Measurements from ENCODE around the gene TLN1. TPM values are rescaled to one million over a fixed set of nuclear protein-coding genes. Genes with fewer than 3 reads are reported as not detected.
A peak's percentile ranks its signal among the peaks of the same experiment; 100 is the strongest.

The TLN1 gene
- total and polyA plus RNA-seq, 2 experiments from 2014 or later: 21.5 to 120 TPM

- peaks cover 18% of the 10 kb centered on the region; the same call in 1 of the 2 replicates for H3F3A ChIP-seq (replicated peaks; ENCODE audit: low read depth)
- H3K27ac ChIP-seq (ENCODE audit: low read depth): peak overlapping the region; percentile 99
- peaks cover 3% of the 10 kb centered on the region; the same call in 1 of the 2 replicates for H4K20me1 ChIP-seq (replicated peaks; ENCODE audit: insufficient read depth)
- peaks cover 18% of the 10 kb centered on the region for H3K4me1 ChIP-seq (ENCODE audit: insufficient read depth)
- ATAC-seq: no peak
- H3K9me2 ChIP-seq (ENCODE audit: insufficient read depth): no peaks in the 10 kb centered on the region
- H3K27ac Mint-ChIP-seq: 0 out of 2 replicates have a peak overlapping the region, but pooled peaks have one; percentile 20
- H3K27me3 Mint-ChIP-seq (ENCODE audit: insufficient read depth, low read depth, poor library complexity): peaks cover 6% of the 10 kb centered on the region
- no peak for DNase-seq (ENCODE audit: low spot score)
- peaks cover 28% of the 10 kb centered on the region for H3K36me3 Mint-ChIP-seq (ENCODE audit: low read depth)
- peaks cover 49% of the 10 kb centered on the region for H3K79me2 ChIP-seq (replicated peaks; ENCODE audit: insufficient read depth)
- no peak overlapping the region for H2AFZ ChIP-seq
- H3K9me3 Mint-ChIP-seq: no peaks in the 10 kb centered on the region; the same call in 1 of the 3 replicates
- TF ChIP-seq EZH2phosphoT487 (IDR thresholded peaks at IDR 0.05; ENCODE audit: unreplicated experiment) (no peak), EZH2 (IDR thresholded peaks at IDR 0.05; ENCODE audit: low read depth, unreplicated experiment) (no peak), CREB1 (CRISPR knock-in tag; IDR thresholded peaks at IDR 0.05; ENCODE audit: low read depth) (no peak), NANOG (IDR thresholded peaks at IDR 0.05; ENCODE audit: borderline replicate concordance) (no peak), CTCF (conservative IDR thresholded peaks at IDR 0.05; ENCODE audit: low read depth in 2 of 2) (no peak), JUNB (IDR thresholded peaks at IDR 0.05; ENCODE audit: unreplicated experiment) (no peak), REST (IDR thresholded peaks at IDR 0.05; ENCODE audit: unreplicated experiment) (no peak)
- H3K4me2 ChIP-seq: peak overlapping the region; percentile 89
- peak overlapping the region; percentile 98 for H3K4me3 ChIP-seq
- no peaks in the 10 kb centered on the region for H3K27me3 ChIP-seq (ENCODE audit: insufficient read depth)
- no peaks in the 10 kb centered on the region for H3K36me3 ChIP-seq (ENCODE audit: insufficient read depth)
- H3K4me3 Mint-ChIP-seq: peak overlapping the region; percentile 94
- H3K4me1 Mint-ChIP-seq: peaks cover 41% of the 10 kb centered on the region
Observed at GRCh38 chr9:35757892-35758275, 25.9 kb upstream of the TLN1 start.

- peak overlapping the region; percentile 94 for H3K4me3 Mint-ChIP-seq
- H3K4me1 ChIP-seq (ENCODE audit: insufficient read depth): peaks cover 18% of the 10 kb centered on the region
- H3K9me3 Mint-ChIP-seq: no peaks in the 10 kb centered on the region; the same call in 1 of the 3 replicates
- H3K27me3 Mint-ChIP-seq (ENCODE audit: insufficient read depth, low read depth, poor library complexity): peaks cover 6% of the 10 kb centered on the region
- peaks cover 3% of the 10 kb centered on the region; the same call in 1 of the 2 replicates for H4K20me1 ChIP-seq (replicated peaks; ENCODE audit: insufficient read depth)
- TF ChIP-seq CTCF (conservative IDR thresholded peaks at IDR 0.05; ENCODE audit: low read depth in 2 of 2) (no peak), CREB1 (CRISPR knock-in tag; IDR thresholded peaks at IDR 0.05; ENCODE audit: low read depth) (no peak), ETS1 (IDR thresholded peaks at IDR 0.05) (0 out of 2 replicates have a peak, but pooled peaks have one; percentile 6)
- DNase-seq (ENCODE audit: low spot score) (peak; percentile 85), ATAC-seq (peak; percentile 78)
- peak overlapping the region; percentile 99 for H3K27ac ChIP-seq (ENCODE audit: low read depth)
- no peaks in the 10 kb centered on the region for H3K27me3 ChIP-seq (ENCODE audit: insufficient read depth)
- peaks cover 33% of the 10 kb centered on the region for H3K36me3 Mint-ChIP-seq (ENCODE audit: low read depth)
- H3K4me3 ChIP-seq: peak overlapping the region; percentile 98
- H3K27ac Mint-ChIP-seq: peak overlapping the region; percentile 98
- peaks cover 18% of the 10 kb centered on the region; the same call in 1 of the 2 replicates for H3F3A ChIP-seq (replicated peaks; ENCODE audit: low read depth)
- H3K9me2 ChIP-seq (ENCODE audit: insufficient read depth): no peaks in the 10 kb centered on the region
- peak overlapping the region; percentile 89 for H3K4me2 ChIP-seq
- H3K4me1 Mint-ChIP-seq: peaks cover 36% of the 10 kb centered on the region
- H3K79me2 ChIP-seq (replicated peaks; ENCODE audit: insufficient read depth): peaks cover 48% of the 10 kb centered on the region
- H2AFZ ChIP-seq: peak overlapping the region; percentile 95
- H3K36me3 ChIP-seq (ENCODE audit: insufficient read depth): no peaks in the 10 kb centered on the region
Observed at GRCh38 chr9:35757226-35757891, 25.4 kb upstream of the TLN1 start.
